WTC11 (cell line): Measurements from ENCODE around the gene FCER1G.

Source experiments
- CREM ChIP-seq: sonication (generic); formaldehyde crosslinking; IDR thresholded peaks from 2 replicates; pipeline ENCODE4 v1.8.1; 2022; ENCODE audit warnings: mild to moderate bottlenecking, missing genetic modification reagents, moderate library complexity
- FOXK1 ChIP-seq: sonication (generic); formaldehyde crosslinking; IDR thresholded peaks from 2 replicates; pipeline ENCODE4 v1.8.0; 2022; ENCODE audit warnings: mild to moderate bottlenecking, moderate library complexity, missing genetic modification reagents
- GABPB1 ChIP-seq: sonication (generic); formaldehyde crosslinking; IDR thresholded peaks from 2 replicates; pipeline ENCODE4 v1.8.1; 2023; ENCODE audit warnings: mild to moderate bottlenecking, missing genetic modification reagents
- NR3C1 ChIP-seq: sonication (generic); formaldehyde crosslinking; conservative IDR thresholded peaks from 2 replicates; pipeline ENCODE4 v1.8.1; 2023; ENCODE audit warnings: low read depth, mild to moderate bottlenecking, missing genetic modification reagents
- OVOL2 ChIP-seq: fragments of 250-450 bp; sonication (Bioruptor Pico); IDR thresholded peaks from 2 replicates; pipeline ENCODE4 v1.9.0; 2021; ENCODE audit warnings: mild to moderate bottlenecking, borderline replicate concordance
- ZNF219 ChIP-seq: sonication (generic); formaldehyde crosslinking; IDR thresholded peaks from 2 replicates; pipeline ENCODE4 v1.8.0; 2023; ENCODE audit warnings: missing genetic modification reagents, mild to moderate bottlenecking, borderline replicate concordance
- TF ChIP-seq, protein P1 (sequence below): fragments of 200-600 bp; IDR thresholded peaks from 2 replicates; pipeline ENCODE4 v1.8.0; 2022; ENCODE audit warnings: antibody characterized with exemption
- TF ChIP-seq, protein P2 (sequence below): sonication (generic); formaldehyde crosslinking; IDR thresholded peaks from 2 replicates; pipeline ENCODE4 v1.8.1; 2022; ENCODE audit warnings: missing genetic modification reagents, borderline replicate concordance
- TF ChIP-seq, protein P3 (sequence below): sonication (generic); formaldehyde crosslinking; IDR thresholded peaks from 2 replicates; pipeline ENCODE4 v1.8.0; 2022; ENCODE audit warnings: mild to moderate bottlenecking, missing genetic modification reagents
- TF ChIP-seq, protein P4 (sequence below): sonication (generic); formaldehyde crosslinking; IDR thresholded peaks from 2 replicates; pipeline ENCODE4 v1.8.0; 2023; ENCODE audit warnings: mild to moderate bottlenecking, missing genetic modification reagents
- TF ChIP-seq, protein P5 (sequence below): sonication (generic); formaldehyde crosslinking; conservative IDR thresholded peaks from 2 replicates; pipeline ENCODE4 v1.8.1; 2022; ENCODE audit warnings: mild to moderate bottlenecking, missing genetic modification reagents
- TF ChIP-seq, protein P6 (sequence below): sonication (generic); formaldehyde crosslinking; IDR thresholded peaks from 2 replicates; pipeline ENCODE4 v1.8.1; 2023; ENCODE audit warnings: mild to moderate bottlenecking, missing genetic modification reagents, moderate library complexity

DNA sequence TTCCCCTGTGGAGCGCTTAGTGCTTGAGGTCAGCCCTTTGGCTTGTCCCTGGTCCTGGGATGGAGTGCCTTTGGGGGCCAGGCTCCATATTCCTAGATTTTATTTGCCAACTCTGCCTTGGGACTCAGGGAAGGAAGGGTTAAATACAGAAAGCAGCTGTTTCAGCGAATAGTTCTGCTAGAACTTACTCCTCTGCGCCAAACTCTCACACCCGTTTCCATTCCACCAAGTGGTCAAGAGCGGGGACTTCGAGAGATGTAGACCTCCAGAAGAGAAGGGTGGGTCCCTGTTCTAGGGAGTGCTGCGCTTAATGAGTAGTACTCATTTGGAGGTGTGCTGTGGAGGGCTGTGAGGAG is 10.1 kb downstream of the FCER1G start:
- TF ChIP-seq, protein P1, sequence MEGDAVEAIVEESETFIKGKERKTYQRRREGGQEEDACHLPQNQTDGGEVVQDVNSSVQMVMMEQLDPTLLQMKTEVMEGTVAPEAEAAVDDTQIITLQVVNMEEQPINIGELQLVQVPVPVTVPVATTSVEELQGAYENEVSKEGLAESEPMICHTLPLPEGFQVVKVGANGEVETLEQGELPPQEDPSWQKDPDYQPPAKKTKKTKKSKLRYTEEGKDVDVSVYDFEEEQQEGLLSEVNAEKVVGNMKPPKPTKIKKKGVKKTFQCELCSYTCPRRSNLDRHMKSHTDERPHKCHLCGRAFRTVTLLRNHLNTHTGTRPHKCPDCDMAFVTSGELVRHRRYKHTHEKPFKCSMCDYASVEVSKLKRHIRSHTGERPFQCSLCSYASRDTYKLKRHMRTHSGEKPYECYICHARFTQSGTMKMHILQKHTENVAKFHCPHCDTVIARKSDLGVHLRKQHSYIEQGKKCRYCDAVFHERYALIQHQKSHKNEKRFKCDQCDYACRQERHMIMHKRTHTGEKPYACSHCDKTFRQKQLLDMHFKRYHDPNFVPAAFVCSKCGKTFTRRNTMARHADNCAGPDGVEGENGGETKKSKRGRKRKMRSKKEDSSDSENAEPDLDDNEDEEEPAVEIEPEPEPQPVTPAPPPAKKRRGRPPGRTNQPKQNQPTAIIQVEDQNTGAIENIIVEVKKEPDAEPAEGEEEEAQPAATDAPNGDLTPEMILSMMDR, result 0 out of 2 replicates have a peak, but pooled peaks have one; percentile 33
- TF ChIP-seq, protein P2, sequence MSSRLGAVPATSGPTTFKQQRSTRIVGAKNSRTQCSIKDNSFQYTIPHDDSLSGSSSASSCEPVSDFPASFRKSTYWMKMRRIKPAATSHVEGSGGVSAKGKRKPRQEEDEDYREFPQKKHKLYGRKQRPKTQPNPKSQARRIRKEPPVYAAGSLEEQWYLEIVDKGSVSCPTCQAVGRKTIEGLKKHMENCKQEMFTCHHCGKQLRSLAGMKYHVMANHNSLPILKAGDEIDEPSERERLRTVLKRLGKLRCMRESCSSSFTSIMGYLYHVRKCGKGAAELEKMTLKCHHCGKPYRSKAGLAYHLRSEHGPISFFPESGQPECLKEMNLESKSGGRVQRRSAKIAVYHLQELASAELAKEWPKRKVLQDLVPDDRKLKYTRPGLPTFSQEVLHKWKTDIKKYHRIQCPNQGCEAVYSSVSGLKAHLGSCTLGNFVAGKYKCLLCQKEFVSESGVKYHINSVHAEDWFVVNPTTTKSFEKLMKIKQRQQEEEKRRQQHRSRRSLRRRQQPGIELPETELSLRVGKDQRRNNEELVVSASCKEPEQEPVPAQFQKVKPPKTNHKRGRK (CRISPR knock-in tag), result no peak
- TF ChIP-seq ZNF219 (CRISPR knock-in tag), result no peak
- TF ChIP-seq, protein P3, sequence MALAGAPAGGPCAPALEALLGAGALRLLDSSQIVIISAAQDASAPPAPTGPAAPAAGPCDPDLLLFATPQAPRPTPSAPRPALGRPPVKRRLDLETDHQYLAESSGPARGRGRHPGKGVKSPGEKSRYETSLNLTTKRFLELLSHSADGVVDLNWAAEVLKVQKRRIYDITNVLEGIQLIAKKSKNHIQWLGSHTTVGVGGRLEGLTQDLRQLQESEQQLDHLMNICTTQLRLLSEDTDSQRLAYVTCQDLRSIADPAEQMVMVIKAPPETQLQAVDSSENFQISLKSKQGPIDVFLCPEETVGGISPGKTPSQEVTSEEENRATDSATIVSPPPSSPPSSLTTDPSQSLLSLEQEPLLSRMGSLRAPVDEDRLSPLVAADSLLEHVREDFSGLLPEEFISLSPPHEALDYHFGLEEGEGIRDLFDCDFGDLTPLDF (CRISPR knock-in tag), result no peak
- TF ChIP-seq, protein P4, sequence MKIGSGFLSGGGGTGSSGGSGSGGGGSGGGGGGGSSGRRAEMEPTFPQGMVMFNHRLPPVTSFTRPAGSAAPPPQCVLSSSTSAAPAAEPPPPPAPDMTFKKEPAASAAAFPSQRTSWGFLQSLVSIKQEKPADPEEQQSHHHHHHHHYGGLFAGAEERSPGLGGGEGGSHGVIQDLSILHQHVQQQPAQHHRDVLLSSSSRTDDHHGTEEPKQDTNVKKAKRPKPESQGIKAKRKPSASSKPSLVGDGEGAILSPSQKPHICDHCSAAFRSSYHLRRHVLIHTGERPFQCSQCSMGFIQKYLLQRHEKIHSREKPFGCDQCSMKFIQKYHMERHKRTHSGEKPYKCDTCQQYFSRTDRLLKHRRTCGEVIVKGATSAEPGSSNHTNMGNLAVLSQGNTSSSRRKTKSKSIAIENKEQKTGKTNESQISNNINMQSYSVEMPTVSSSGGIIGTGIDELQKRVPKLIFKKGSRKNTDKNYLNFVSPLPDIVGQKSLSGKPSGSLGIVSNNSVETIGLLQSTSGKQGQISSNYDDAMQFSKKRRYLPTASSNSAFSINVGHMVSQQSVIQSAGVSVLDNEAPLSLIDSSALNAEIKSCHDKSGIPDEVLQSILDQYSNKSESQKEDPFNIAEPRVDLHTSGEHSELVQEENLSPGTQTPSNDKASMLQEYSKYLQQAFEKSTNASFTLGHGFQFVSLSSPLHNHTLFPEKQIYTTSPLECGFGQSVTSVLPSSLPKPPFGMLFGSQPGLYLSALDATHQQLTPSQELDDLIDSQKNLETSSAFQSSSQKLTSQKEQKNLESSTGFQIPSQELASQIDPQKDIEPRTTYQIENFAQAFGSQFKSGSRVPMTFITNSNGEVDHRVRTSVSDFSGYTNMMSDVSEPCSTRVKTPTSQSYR (CRISPR knock-in tag), result no peak
- TF ChIP-seq NR3C1, result no peak
- TF ChIP-seq, protein P5, sequence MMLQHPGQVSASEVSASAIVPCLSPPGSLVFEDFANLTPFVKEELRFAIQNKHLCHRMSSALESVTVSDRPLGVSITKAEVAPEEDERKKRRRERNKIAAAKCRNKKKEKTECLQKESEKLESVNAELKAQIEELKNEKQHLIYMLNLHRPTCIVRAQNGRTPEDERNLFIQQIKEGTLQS (CRISPR knock-in tag), result no peak
- no peak for TF ChIP-seq CREM
- TF ChIP-seq, protein P6, sequence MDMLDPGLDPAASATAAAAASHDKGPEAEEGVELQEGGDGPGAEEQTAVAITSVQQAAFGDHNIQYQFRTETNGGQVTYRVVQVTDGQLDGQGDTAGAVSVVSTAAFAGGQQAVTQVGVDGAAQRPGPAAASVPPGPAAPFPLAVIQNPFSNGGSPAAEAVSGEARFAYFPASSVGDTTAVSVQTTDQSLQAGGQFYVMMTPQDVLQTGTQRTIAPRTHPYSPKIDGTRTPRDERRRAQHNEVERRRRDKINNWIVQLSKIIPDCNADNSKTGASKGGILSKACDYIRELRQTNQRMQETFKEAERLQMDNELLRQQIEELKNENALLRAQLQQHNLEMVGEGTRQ (CRISPR knock-in tag), result no peak
- no peak for TF ChIP-seq GABPB1 (CRISPR knock-in tag)
- TF ChIP-seq OVOL2 (CRISPR knock-in tag), result no peak
- TF ChIP-seq FOXK1 (CRISPR knock-in tag), result no peak
